IPS-11a (cell line): ENCODE measurements around the gene DMD.
"Not testable (repeated sequence)": the region's sequence is repeated elsewhere in the genome, so short reads cannot be mapped to it uniquely, and the experiment has no call there.

Experiments
- H3K4me3 ChIP-seq: one replicate; pipeline ENCODE4 v1.5.1; 2013; ENCODE audit warnings: low read depth, low read length, control low read depth

The DMD gene

GRCh38 chrX:32867781-32868523 is 343.4 kb downstream of the DMD start:
- H3K4me3 ChIP-seq, result no peak overlapping the region

- H3K4me3 ChIP-seq, result no peak overlapping the region
Measured at GRCh38 chrX:32852203-32852602, 359.1 kb downstream of the DMD start.

- H3K4me3 ChIP-seq, result no peak overlapping the region
Measured at GRCh38 chrX:32851556-32851955, 359.8 kb downstream of the DMD start.

- no peak overlapping the region for H3K4me3 ChIP-seq
Measured at GRCh38 chrX:32847921-32848320, 363.4 kb downstream of the DMD start.

GRCh38 chrX:32842053-32842452 is 369.3 kb downstream of the DMD start:
- H3K4me3 ChIP-seq, result no peak overlapping the region

- no peak overlapping the region for H3K4me3 ChIP-seq
Measured at GRCh38 chrX:32839781-32840180, 371.6 kb downstream of the DMD start.

- H3K4me3 ChIP-seq, result no peak overlapping the region
Measured at GRCh38 chrX:32825009-32825408, 386.3 kb downstream of the DMD start.

GRCh38 chrX:32804034-32804433 is 407.3 kb downstream of the DMD start:
- no peak overlapping the region for H3K4me3 ChIP-seq

GRCh38 chrX:32798990-32799389 is 412.4 kb downstream of the DMD start:
- no peak overlapping the region for H3K4me3 ChIP-seq

GRCh38 chrX:32788936-32789335 is 422.4 kb downstream of the DMD start:
- no peak overlapping the region for H3K4me3 ChIP-seq

- H3K4me3 ChIP-seq, result no peak overlapping the region
Measured at GRCh38 chrX:32780109-32780508, 431.2 kb downstream of the DMD start.

- H3K4me3 ChIP-seq, result no peak overlapping the region
Measured at GRCh38 chrX:32778965-32779364, 432.4 kb downstream of the DMD start.

GRCh38 chrX:32774966-32775365 is 436.4 kb downstream of the DMD start:
- H3K4me3 ChIP-seq, result no peak overlapping the region

GRCh38 chrX:32749070-32749469 is 462.3 kb downstream of the DMD start:
- H3K4me3 ChIP-seq, result no peak overlapping the region

GRCh38 chrX:32745323-32745722 is 466.0 kb downstream of the DMD start:
- no peak overlapping the region for H3K4me3 ChIP-seq

- H3K4me3 ChIP-seq, result no peak overlapping the region
Measured at GRCh38 chrX:32744921-32745320, 466.4 kb downstream of the DMD start.

- no peak overlapping the region for H3K4me3 ChIP-seq
Measured at GRCh38 chrX:32741910-32742309, 469.4 kb downstream of the DMD start.

- H3K4me3 ChIP-seq, result no peak overlapping the region
Measured at GRCh38 chrX:32708542-32708941, 502.8 kb downstream of the DMD start.

GRCh38 chrX:32705385-32705784 is 506.0 kb downstream of the DMD start:
- H3K4me3 ChIP-seq, result not testable (repeated sequence)

- no peak overlapping the region for H3K4me3 ChIP-seq
Measured at GRCh38 chrX:32687379-32687778, 524.0 kb downstream of the DMD start.

GRCh38 chrX:32678487-32678886 is 532.9 kb downstream of the DMD start:
- no peak overlapping the region for H3K4me3 ChIP-seq

- H3K4me3 ChIP-seq, result no peak overlapping the region
Measured at GRCh38 chrX:32673193-32673592, 538.2 kb downstream of the DMD start.

GRCh38 chrX:32662516-32662915 is 548.8 kb downstream of the DMD start:
- H3K4me3 ChIP-seq, result no peak overlapping the region
